ENCODE results near the gene EZR.

DNA sequence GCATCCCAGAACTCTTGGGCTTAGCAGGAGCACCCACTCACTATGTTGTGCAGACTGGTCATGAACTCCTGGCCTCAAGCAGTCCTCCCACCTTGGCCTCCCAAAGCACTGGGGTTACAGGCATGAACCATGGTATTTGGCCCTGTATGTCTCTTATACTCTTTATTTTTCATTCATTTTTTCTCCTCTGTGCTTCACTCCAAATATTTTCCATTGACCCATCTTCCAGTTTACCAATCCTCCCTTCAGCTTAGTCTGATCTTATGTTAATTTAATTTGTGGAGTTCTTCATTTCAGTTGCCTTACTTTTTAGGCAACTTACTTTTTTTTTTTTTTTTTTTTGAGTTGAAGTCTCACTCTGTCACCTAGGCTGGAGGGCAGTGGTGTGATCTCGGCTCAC lies 79.5 kb downstream of the EZR start:
- no peak for TF ChIP-seq CTCF (IDR thresholded peaks at IDR 0.05)
- TF ChIP-seq POLR2A (IDR thresholded peaks at IDR 0.05), result no peak
